OCI-M2 (cell line): ENCODE results near the gene KRT23.
"Not testable (repeated sequence)": the region's sequence is repeated elsewhere in the genome, so short reads cannot be mapped to it uniquely, and the experiment has no call there.

Source experiments
- DNase-seq: peaks from one replicate; lab custom pipeline; 2025; ENCODE audit not compliant: unreplicated experiment; lab: John Stamatoyannopoulos, UW

KRT23 gene

DNA sequence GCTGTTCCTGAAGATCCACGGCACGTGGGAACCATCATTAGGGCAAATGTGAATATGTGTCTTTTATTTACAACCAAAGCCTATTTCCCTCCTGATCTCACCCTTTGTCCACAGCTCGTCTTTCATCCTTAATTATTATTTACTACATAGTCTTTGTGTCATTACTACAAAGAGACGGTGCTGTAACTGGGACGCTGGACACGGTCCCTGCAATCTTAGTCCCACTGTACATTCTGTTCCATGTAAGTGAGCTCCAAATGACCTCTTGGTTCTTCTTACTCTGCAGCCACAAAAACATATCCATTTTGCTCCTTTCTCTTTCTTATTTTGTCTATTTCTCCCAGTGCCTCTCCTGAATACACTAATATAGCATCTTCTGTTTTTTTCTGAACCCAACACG, 12.7 kb upstream of the KRT23 start:
- DNase-seq = no peak

GRCh38 chr17:40949418-40949817, 12.0 kb upstream of the KRT23 start:
- DNase-seq = no peak

DNA sequence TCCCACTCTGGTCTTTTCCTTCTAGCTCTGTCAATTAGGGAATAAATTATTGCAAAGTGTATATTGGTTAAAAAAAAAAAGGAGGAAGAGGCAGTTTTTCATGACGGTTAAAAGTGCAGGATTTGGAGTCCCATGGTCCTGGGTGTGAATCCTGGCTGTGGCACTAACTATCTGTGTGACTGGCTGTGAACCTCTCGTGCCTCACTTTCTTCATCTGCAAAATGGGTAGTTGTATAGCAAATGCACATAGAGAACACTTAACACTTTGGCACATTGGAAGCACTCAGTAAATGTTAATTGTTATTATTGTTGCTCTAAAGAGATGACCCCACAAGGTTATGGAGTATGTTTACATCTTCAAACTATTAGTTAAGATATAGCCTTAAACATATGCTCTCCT, 10.5 kb upstream of the KRT23 start:
- DNase-seq = no peak

DNA sequence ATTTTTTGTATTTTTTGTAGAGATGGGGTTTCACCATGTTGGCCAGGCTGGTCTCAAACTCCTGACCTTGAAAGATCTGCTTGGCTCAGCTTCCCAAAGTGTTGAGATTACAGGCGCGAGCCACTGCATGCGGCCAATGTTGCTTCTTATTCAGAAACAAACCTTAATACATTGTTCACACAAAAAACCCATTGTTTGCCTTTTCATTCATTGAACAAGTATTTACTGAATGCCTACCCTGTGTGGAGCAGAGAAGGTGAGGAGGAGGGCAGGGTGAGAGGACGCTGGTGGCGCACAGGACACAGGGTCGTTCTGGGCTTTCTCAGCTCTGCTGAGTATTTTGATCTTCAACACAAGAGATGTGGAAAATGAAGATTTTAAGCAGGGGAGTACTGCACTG, 8.0 kb upstream of the KRT23 start:
- DNase-seq = no peak

- DNase-seq = no peak
Observed at GRCh38 chr17:40944531-40944930, 7.1 kb upstream of the KRT23 start.

GRCh38 chr17:40942553-40942952, 5.1 kb upstream of the KRT23 start:
- no peak for DNase-seq

GRCh38 chr17:40940266-40940665, 2.8 kb upstream of the KRT23 start:
- no peak for DNase-seq

DNA sequence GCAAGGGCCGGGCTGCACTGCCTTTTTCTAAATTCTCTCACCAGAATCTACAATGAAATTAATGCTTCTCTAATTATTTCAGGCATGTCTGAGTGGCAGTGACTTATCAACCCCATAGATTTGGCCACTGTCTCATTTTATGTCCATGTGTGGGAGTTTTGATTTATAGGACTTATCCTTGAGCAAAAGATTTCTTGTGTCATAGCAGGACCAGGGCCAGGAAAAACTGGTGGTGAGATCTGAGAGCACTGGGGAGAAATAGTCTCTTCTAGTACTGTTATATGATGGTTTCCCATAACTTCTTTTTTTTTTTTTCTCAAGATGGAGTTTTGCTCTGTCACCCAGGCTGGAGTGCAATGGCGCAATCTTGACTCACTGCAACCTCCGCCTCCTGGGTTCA, 1.5 kb upstream of the KRT23 start:
- DNase-seq = no peak

DNA sequence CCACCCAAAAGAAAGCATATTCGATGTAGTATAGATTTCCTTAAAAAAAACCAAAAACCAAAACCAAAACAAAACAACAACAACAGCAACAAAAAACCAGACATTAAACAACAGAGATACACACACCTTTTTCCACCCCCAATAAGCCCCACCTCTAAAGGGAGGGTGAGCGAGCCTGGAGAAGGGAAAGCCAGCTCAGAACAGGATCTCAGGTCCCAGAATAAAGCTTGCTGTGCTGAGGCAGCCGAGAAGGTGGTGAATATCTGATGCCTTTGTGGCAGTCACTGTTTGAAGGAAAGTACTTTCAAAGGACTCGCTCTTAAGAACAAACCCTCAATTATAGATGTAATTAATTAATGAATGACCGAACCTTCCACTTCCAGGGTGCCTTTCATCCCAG, 470 bp downstream of the KRT23 start:
- DNase-seq = no peak

GRCh38 chr17:40936437-40936971, 942 bp downstream of the KRT23 start:
- no peak for DNase-seq

- no peak for DNase-seq
Observed at GRCh38 chr17:40935624-40936023, 1.8 kb downstream of the KRT23 start.

DNA sequence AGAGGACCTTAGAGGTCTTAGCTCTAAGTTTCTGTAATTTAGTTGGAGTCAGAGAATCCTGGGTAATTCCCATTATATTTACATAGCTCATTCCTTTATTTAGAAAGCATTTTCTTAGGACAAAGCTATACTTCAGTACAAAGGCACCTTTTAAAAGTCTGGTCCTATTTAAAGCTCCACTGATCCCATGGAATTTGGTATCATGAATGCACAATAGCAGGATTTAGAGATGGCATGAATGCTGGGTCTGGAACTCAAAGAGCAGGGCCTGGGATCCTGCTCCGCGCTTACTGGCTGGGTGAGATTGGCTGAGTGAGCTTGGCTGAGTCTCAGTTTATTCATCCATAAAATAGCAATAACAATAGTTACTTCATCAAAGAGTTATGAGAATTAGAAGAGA, 4.8 kb downstream of the KRT23 start:
- DNase-seq = no peak

DNA sequence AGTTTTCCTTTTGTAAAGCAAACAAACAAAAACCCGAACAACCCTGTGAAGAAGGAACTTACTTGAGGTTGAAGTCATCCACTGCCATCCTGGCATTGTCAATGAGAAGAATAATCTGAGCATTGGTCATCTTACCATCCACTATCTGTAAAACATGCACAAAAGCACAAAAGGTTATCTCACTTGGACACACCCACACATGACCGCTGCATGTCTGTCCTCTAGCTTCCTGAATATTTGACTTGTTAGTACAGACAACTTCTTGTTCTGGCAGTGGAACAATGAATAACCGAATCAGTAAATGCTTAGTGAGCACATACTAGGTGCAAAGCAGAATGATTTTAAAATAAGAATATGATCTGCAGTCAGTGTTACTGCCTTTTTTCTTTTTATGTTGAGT, 6.1 kb downstream of the KRT23 start:
- DNase-seq = no peak

- DNase-seq = no peak
Observed at GRCh38 chr17:40926341-40926740, 11.1 kb downstream of the KRT23 start.

- no peak for DNase-seq
Observed at GRCh38 chr17:40922239-40922638, 15.2 kb downstream of the KRT23 start.

GRCh38 chr17:40921026-40921425, 16.4 kb downstream of the KRT23 start:
- no peak for DNase-seq

DNA sequence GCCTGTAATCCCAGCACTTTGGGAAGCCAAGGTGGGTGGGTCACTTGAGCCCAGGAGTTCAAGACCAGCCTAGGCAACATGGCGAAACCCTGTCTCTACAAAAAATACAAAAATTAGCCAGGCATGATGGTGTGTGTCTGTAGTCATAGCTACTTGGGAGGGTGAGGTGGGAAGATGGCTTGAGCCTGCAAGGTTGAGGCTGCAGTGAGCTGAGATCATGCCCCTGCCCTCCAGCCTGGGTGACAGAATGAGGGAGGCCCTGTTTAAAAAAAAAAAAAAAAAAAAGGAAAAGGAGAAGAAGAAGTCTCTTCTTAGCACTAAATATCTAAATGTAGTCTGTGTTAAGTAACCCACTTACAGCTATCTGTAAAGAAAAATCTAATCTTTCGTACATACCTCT, 20.3 kb downstream of the KRT23 start:
- DNase-seq = not testable (repeated sequence)

DNA sequence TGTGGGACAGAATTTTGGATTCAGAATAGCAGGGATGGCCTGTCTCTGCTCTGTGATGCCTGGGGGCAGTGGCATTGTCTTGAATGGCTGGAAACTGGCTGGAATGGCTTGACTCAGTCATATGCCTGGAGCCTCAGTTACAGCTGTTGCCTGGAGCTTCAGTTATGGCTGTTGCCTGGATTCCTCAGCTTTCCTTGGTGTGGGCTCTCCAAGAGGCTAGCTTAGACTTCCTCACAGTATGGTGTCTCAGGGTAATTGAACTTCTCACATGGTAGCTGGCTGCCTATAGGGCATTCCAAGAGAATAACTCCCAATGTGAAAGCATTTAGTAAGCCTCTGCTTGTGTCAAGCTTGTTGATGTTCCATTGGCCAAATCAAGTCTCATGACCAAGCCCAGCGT, 21.1 kb downstream of the KRT23 start:
- DNase-seq = no peak

GRCh38 chr17:40915721-40916256, 21.7 kb downstream of the KRT23 start:
- DNase-seq = no peak

GRCh38 chr17:40915199-40915661, 22.2 kb downstream of the KRT23 start:
- no peak for DNase-seq

GRCh38 chr17:40914075-40914855, 23.2 kb downstream of the KRT23 start:
- no peak for DNase-seq

DNA sequence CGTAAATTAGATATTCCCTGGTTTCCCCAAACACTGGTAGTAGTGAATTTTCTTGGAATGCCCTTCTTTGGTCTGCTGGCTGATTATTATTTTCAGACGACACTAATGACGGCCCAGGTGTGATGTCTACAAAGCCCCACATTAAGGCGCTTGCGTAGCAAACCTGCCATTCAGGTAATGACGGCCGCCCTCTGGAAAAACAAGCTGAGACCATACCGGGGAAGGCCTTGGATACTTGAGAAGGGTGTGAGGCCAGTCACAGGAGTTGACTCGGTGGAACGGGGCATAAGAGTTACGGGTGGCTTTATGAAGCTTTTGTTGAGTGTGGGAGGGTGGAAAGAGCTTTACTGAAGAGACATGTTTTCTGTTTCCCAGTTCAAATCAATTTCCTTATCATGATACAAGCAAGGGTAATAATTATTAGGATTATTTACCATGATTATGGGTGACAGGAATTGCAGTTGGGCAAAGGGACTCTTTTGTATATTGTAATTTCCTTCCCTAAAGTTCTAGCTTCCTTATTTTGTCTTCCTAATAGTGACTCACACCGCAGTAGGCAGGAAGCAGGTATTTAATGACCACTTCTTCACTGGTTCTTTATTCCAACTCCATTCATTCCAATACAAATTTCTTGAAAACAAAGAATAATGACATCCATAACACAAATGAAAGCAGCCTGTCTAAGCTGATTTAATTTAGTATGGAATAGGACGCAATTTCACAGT, 24.8 kb downstream of the KRT23 start:
- DNase-seq = no peak
